Measurements from ENCODE around the gene RFXANK. TPM values are rescaled to one million over a fixed set of nuclear protein-coding genes. Genes with fewer than 3 reads are reported as not detected.

RFXANK gene
- polyA plus RNA-seq, 2 of the 4 experiments (the other 2 are of a cell fraction): 23.4 to 30.6 TPM

- TF ChIP-seq NPAS2 (CRISPR knock-in tag; IDR thresholded peaks at IDR 0.05; ENCODE audit: borderline replicate concordance) (no peak), RNF2 (IDR thresholded peaks at IDR 0.05; ENCODE audit: borderline replicate concordance, low read depth) (no peak), EHMT2 (IDR thresholded peaks at IDR 0.05; ENCODE audit: low read depth) (no peak), PHF8 (IDR thresholded peaks at IDR 0.05; ENCODE audit: borderline replicate concordance, low read depth) (0 out of 2 replicates have a peak, but pooled peaks have one; percentile 5), FOSB (CRISPR knock-in tag; IDR thresholded peaks at IDR 0.05) (no peak), USF2 (IDR thresholded peaks at IDR 0.05) (no peak), RCOR1 (IDR thresholded peaks at IDR 0.05; ENCODE audit: low read depth, low read length) (no peak), MAX (IDR thresholded peaks at IDR 0.05) (peak; percentile 84; the same call in 1 of the 2 replicates)
- TF ChIP-seq, protein P1, sequence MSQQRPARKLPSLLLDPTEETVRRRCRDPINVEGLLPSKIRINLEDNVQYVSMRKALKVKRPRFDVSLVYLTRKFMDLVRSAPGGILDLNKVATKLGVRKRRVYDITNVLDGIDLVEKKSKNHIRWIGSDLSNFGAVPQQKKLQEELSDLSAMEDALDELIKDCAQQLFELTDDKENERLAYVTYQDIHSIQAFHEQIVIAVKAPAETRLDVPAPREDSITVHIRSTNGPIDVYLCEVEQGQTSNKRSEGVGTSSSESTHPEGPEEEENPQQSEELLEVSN (IDR thresholded peaks at IDR 0.05; ENCODE audit: borderline replicate concordance, low read depth): peak; percentile 87
These were observed 11.2 kb downstream of the RFXANK start, which contains the start of gene NR2C2AP (continued) for GRCh38 chr19:19203012-19203856.

- FAIRE-seq (no peak), DNase-seq (ENCODE audit: low read depth in 1 of 2, low spot score in 1 of 2) (no peak), ATAC-seq (no peak)
- Histone ChIP-seq H3K4me3 (no peak overlapping the region), H3K27ac (no peak overlapping the region), H3K4me1 (0 out of 3 replicates have a peak, but pooled peaks cover 7% of the 10 kb centered on the region), H3K9me3 (no peaks in the 10 kb centered on the region), H3K4me2 (no peak overlapping the region)
- WGBS (ENCODE audit: missing lambda C conversion rate): 65% methylated on average over 13 of the region's 13 CpGs
- TF ChIP-seq MAFK (IDR thresholded peaks at IDR 0.05; ENCODE audit: partially characterized antibody): no peak
- TF ChIP-seq, protein P1 (IDR thresholded peaks at IDR 0.05; ENCODE audit: borderline replicate concordance, low read depth): no peak
- TF ChIP-seq HDAC2 (IDR thresholded peaks at IDR 0.05): no peak
- TF ChIP-seq JUNB (IDR thresholded peaks at IDR 0.05): no peak
- no peak for TF ChIP-seq MAX (IDR thresholded peaks at IDR 0.05)
- no peak for TF ChIP-seq HEYL (CRISPR knock-in tag; IDR thresholded peaks at IDR 0.05)
- TF ChIP-seq MAZ (IDR thresholded peaks at IDR 0.05; ENCODE audit: borderline replicate concordance, low read depth, low read length): no peak
- TF ChIP-seq SREBF2 (IDR thresholded peaks at IDR 0.05): no peak
- TF ChIP-seq, protein P2, sequence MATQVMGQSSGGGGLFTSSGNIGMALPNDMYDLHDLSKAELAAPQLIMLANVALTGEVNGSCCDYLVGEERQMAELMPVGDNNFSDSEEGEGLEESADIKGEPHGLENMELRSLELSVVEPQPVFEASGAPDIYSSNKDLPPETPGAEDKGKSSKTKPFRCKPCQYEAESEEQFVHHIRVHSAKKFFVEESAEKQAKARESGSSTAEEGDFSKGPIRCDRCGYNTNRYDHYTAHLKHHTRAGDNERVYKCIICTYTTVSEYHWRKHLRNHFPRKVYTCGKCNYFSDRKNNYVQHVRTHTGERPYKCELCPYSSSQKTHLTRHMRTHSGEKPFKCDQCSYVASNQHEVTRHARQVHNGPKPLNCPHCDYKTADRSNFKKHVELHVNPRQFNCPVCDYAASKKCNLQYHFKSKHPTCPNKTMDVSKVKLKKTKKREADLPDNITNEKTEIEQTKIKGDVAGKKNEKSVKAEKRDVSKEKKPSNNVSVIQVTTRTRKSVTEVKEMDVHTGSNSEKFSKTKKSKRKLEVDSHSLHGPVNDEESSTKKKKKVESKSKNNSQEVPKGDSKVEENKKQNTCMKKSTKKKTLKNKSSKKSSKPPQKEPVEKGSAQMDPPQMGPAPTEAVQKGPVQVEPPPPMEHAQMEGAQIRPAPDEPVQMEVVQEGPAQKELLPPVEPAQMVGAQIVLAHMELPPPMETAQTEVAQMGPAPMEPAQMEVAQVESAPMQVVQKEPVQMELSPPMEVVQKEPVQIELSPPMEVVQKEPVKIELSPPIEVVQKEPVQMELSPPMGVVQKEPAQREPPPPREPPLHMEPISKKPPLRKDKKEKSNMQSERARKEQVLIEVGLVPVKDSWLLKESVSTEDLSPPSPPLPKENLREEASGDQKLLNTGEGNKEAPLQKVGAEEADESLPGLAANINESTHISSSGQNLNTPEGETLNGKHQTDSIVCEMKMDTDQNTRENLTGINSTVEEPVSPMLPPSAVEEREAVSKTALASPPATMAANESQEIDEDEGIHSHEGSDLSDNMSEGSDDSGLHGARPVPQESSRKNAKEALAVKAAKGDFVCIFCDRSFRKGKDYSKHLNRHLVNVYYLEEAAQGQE (IDR thresholded peaks at IDR 0.05): no peak
- no peak for TF ChIP-seq RFX5 (IDR thresholded peaks at IDR 0.05)
- no peak for TF ChIP-seq BHLHE40 (IDR thresholded peaks at IDR 0.05; ENCODE audit: low read depth, low read length)
- no peak for TF ChIP-seq CBX8 (IDR thresholded peaks at IDR 0.05)
- TF ChIP-seq FOSB (CRISPR knock-in tag; IDR thresholded peaks at IDR 0.05): no peak
- no peak for TF ChIP-seq TP53 (CRISPR knock-in tag; IDR thresholded peaks at IDR 0.05)
- TF ChIP-seq, protein P3, sequence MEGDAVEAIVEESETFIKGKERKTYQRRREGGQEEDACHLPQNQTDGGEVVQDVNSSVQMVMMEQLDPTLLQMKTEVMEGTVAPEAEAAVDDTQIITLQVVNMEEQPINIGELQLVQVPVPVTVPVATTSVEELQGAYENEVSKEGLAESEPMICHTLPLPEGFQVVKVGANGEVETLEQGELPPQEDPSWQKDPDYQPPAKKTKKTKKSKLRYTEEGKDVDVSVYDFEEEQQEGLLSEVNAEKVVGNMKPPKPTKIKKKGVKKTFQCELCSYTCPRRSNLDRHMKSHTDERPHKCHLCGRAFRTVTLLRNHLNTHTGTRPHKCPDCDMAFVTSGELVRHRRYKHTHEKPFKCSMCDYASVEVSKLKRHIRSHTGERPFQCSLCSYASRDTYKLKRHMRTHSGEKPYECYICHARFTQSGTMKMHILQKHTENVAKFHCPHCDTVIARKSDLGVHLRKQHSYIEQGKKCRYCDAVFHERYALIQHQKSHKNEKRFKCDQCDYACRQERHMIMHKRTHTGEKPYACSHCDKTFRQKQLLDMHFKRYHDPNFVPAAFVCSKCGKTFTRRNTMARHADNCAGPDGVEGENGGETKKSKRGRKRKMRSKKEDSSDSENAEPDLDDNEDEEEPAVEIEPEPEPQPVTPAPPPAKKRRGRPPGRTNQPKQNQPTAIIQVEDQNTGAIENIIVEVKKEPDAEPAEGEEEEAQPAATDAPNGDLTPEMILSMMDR (IDR thresholded peaks at IDR 0.05): no peak
- no peak for TF ChIP-seq ZFP36 (IDR thresholded peaks at IDR 0.05; ENCODE audit: borderline replicate concordance, partially characterized antibody)
- ChIA-PET POLR2A (interaction anchor here (0.6 kb wide), 1 partner anchor 221 kb away, joined by 3 read pairs; no protein-coding TSS in a partner anchor), CTCF (no interaction called here)
These were observed 12.1 kb downstream of the RFXANK start for GRCh38 chr19:19204181-19204580.
